Fibroblast of gingiva (primary cell): ENCODE results near the gene S100A12.

Source experiments
- DNase-seq: peaks from one replicate; pipeline ENCODE4 v3.0.0-alpha.2; 2011; ENCODE audit warnings: low read depth

Gene S100A12

GRCh38 chr1:153397051-153397923, 21.9 kb upstream of the S100A12 start:
- no peak for DNase-seq

- DNase-seq = no peak
Measured at GRCh38 chr1:153396461-153396860, 21.0 kb upstream of the S100A12 start.

GRCh38 chr1:153395776-153396175, 20.4 kb upstream of the S100A12 start:
- no peak for DNase-seq

GRCh38 chr1:153395136-153395685, 19.8 kb upstream of the S100A12 start:
- DNase-seq = no peak

GRCh38 chr1:153394391-153394790, 19.0 kb upstream of the S100A12 start:
- DNase-seq = no peak

GRCh38 chr1:153393926-153394325, 18.5 kb upstream of the S100A12 start:
- DNase-seq = no peak

- no peak for DNase-seq
Measured at GRCh38 chr1:153392822-153393221, 17.4 kb upstream of the S100A12 start.

GRCh38 chr1:153392258-153392657, 16.8 kb upstream of the S100A12 start:
- DNase-seq = no peak

- no peak for DNase-seq
Measured at GRCh38 chr1:153390938-153391710, 15.7 kb upstream of the S100A12 start, which contains the start of gene S100A8. S100A8 (minus strand) TSS chr1:153391073; CDS start chr1:153390535, 538 bp downstream.

- no peak for DNase-seq
Measured at GRCh38 chr1:153389973-153390879, 14.8 kb upstream of the S100A12 start.

GRCh38 chr1:153389401-153389800, 14.0 kb upstream of the S100A12 start:
- no peak for DNase-seq

- DNase-seq = no peak
Measured at GRCh38 chr1:153387785-153388184, 12.4 kb upstream of the S100A12 start.

GRCh38 chr1:153387001-153387400, 11.6 kb upstream of the S100A12 start:
- DNase-seq = no peak

GRCh38 chr1:153386500-153386901, 11.1 kb upstream of the S100A12 start:
- DNase-seq = no peak

GRCh38 chr1:153384958-153385580, 9.6 kb upstream of the S100A12 start:
- no peak for DNase-seq

- DNase-seq = no peak
Measured at GRCh38 chr1:153380711-153381110, 5.3 kb upstream of the S100A12 start.

- no peak for DNase-seq
Measured at GRCh38 chr1:153379591-153379990, 4.2 kb upstream of the S100A12 start.

- DNase-seq = no peak
Measured at GRCh38 chr1:153374071-153374470, 1.4 kb downstream of the S100A12 start.

GRCh38 chr1:153372571-153372970, 2.9 kb downstream of the S100A12 start:
- no peak for DNase-seq

- DNase-seq = no peak
Measured at GRCh38 chr1:153371231-153371630, 4.2 kb downstream of the S100A12 start.

- DNase-seq = no peak
Measured at GRCh38 chr1:153370146-153370545, 5.3 kb downstream of the S100A12 start.
